ENCODE data around the gene FXYD6. TPM values are rescaled to one million over a fixed set of nuclear protein-coding genes. Genes with fewer than 3 reads are reported as not detected.
A peak's percentile ranks its signal among the peaks of the same experiment; 100 is the strongest.

FXYD6 gene
- total and polyA plus RNA-seq, 2 of the 8 experiments (the other 6 are each of a cell fraction or from before 2014, with no cell fraction given), result 44.6 to 117 TPM

DNA sequence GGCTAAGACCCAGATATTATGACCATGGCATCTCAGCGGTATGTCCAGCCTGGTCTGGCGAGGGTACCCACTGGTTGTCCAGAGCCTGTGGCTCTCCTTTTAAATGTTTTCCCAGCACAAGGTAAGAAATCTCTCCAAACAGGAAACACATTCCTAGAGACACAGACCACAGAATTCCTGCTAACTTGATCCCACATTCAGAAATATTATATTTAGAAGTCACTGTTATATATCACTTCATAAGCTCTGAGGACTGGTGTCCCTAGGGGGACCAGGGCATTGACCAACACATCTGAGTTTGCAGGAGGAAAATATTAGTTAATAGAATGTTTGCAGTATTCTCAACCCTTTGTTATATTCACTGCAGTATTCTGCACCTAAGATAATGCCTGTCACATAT is 29.7 kb upstream of the FXYD6 start:
- Histone ChIP-seq H4K8ac (ENCODE audit: extremely low read depth, insufficient read depth, low read length) (no peak overlapping the region), H2BK15ac (ENCODE audit: low read length) (no peak overlapping the region), H3K23me2 (ENCODE audit: low read depth, low read length) (0 out of 2 replicates have a peak, but pooled peaks cover 3% of the 10 kb centered on the region), H3K9me3 (ENCODE audit: insufficient read depth in 2 of 2, low read depth in 1 of 2, low read length in 1 of 2) (no peaks in the 10 kb centered on the region), H2BK20ac (ENCODE audit: low read length) (no peak overlapping the region), H3K14ac (ENCODE audit: insufficient read length) (no peak overlapping the region), H3K79me1 (ENCODE audit: low read depth, low read length) (no peaks in the 10 kb centered on the region), H3K4me2 (ENCODE audit: insufficient read depth in 1 of 2, low read depth in 2 of 2, low read length in 2 of 2) (no peak overlapping the region), H3K79me2 (ENCODE audit: control insufficient read depth in 1 of 2, insufficient read depth in 2 of 2, low read length in 2 of 2) (no peaks in the 10 kb centered on the region), H3K18ac (ENCODE audit: extremely low read depth, low read length) (no peak overlapping the region), H2BK120ac (replicated peaks; ENCODE audit: low read depth, low read length) (no peak overlapping the region), H3K36me3 (ENCODE audit: control insufficient read depth in 2 of 4, insufficient read depth in 4 of 4, low read length in 3 of 4) (no peaks in the 10 kb centered on the region), H3K4ac (replicated peaks; ENCODE audit: insufficient read length, low read depth, low read length) (no peak overlapping the region), H2AK5ac (ENCODE audit: low read depth, low read length) (no peak overlapping the region), H4K5ac (ENCODE audit: insufficient read length, low read depth, low read length) (no peak overlapping the region), H2BK5ac (ENCODE audit: low read depth, low read length) (no peak overlapping the region), H3K56ac (replicated peaks; ENCODE audit: insufficient read length, low read depth, low read length) (no peak overlapping the region), H2AFZ (ENCODE audit: low read length) (no peak overlapping the region), H2BK12ac (ENCODE audit: low read depth, low read length) (no peak overlapping the region), H3K4me3 (ENCODE audit: extremely low read depth in 1 of 4, insufficient read depth in 2 of 4, low read depth in 3 of 4, low read length in 4 of 4) (no peak overlapping the region), H3K27me3 (replicated peaks in 1 of 4; ENCODE audit: control insufficient read depth in 3 of 4, extremely low read depth in 1 of 4, insufficient read depth in 3 of 4, low read length in 3 of 4) (no peaks in the 10 kb centered on the region), H3K27ac (ENCODE audit: low read depth, low read length) (no peak overlapping the region), H3K4me1 (replicated peaks in 1 of 4; ENCODE audit: control insufficient read depth in 3 of 4, insufficient read depth in 4 of 4, low read length in 3 of 4) (peaks cover 0 to 12% (median 3%) of the 10 kb centered on the region in 4 experiments; a peak in 5 of 7 replicates), H4K20me1 (replicated peaks in 1 of 2; ENCODE audit: control insufficient read depth in 1 of 2, insufficient read depth in 2 of 2, low read length in 2 of 2) (no peaks in the 10 kb centered on the region), H3K23ac (ENCODE audit: insufficient read length) (no peak overlapping the region), H3K9ac (replicated peaks in 1 of 4; ENCODE audit: extremely low read depth in 1 of 4, low read depth in 3 of 4, low read length in 3 of 4) (0 out of 7 replicates have a peak overlapping the region, but pooled peaks of 1 of the 4 experiments have one; percentile 32), H4K91ac (replicated peaks; ENCODE audit: insufficient read length, low read length) (no peak overlapping the region)
- DNase-seq (ENCODE audit: low read depth in 1 of 2, low spot score in 2 of 2) (no peak), FAIRE-seq (no peak)
- ChIA-PET CTCF (ENCODE audit: partially characterized antibody) (interaction anchor here (0.6 to 12.6 kb wide), 11 partner anchors 13 to 1824 kb away, joined by 3 to 122 read pairs (median 15); partner anchors contain the start of gene FXYD2), POLR2A (ENCODE audit: partially characterized antibody) (no interaction called here)
- WGBS, 2 experiments (ENCODE audit: extremely low coverage in 1 of 2, insufficient coverage in 1 of 2, insufficient read length in 1 of 2, insufficient replicate concordance in 2 of 2, low coverage in 1 of 2, low lambda C conversion rate in 2 of 2, missing lambda C conversion rate in 1 of 2), result 80% methylated on average over 2 of the region's 2 CpGs; no CpG with 5 or more reads in 1 of the 2 experiments
- TF ChIP-seq, protein P1, sequence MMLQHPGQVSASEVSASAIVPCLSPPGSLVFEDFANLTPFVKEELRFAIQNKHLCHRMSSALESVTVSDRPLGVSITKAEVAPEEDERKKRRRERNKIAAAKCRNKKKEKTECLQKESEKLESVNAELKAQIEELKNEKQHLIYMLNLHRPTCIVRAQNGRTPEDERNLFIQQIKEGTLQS (IDR thresholded peaks at IDR 0.05; ENCODE audit: insufficient read depth, low read depth, low read length), result no peak
- TF ChIP-seq SP2 (IDR thresholded peaks at IDR 0.05; ENCODE audit: low read length) (no peak), KDM1A (IDR thresholded peaks at IDR 0.05; ENCODE audit: borderline replicate concordance, low read length) (no peak), TAF1 (IDR thresholded peaks at IDR 0.05; ENCODE audit: low read depth, low read length) (no peak), RXRA (IDR thresholded peaks at IDR 0.05; ENCODE audit: insufficient read depth, low read depth, low read length) (no peak), PHF8 (conservative IDR thresholded peaks at IDR 0.05; ENCODE audit: low read depth, low read length) (no peak), POLR2AphosphoS5 (IDR thresholded peaks at IDR 0.05; ENCODE audit: low read depth, low read length) (no peak), HDAC6 (IDR thresholded peaks at IDR 0.05; ENCODE audit: low read depth, low read length) (no peak), TCF12 (IDR thresholded peaks at IDR 0.05; ENCODE audit: low read depth, low read length) (no peak), RFX5 (IDR thresholded peaks at IDR 0.05; ENCODE audit: borderline replicate concordance, low read depth, low read length) (no peak), CEBPB (IDR thresholded peaks at IDR 0.05; ENCODE audit: low read depth, low read length) (no peak), ASH2L (IDR thresholded peaks at IDR 0.05; ENCODE audit: low read length) (no peak), NRF1 (IDR thresholded peaks at IDR 0.05; ENCODE audit: low read depth, low read length) (no peak)
- TF ChIP-seq, protein P2, sequence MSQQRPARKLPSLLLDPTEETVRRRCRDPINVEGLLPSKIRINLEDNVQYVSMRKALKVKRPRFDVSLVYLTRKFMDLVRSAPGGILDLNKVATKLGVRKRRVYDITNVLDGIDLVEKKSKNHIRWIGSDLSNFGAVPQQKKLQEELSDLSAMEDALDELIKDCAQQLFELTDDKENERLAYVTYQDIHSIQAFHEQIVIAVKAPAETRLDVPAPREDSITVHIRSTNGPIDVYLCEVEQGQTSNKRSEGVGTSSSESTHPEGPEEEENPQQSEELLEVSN (IDR thresholded peaks at IDR 0.05), result no peak
